HUES48 (cell line): ENCODE data around the gene ENPP6.

ENCODE experiments used
- H3K27ac ChIP-seq: one replicate; pipeline ENCODE4 v1.7.0; 2013; ENCODE audit warnings: low read depth, low read length, inconsistent platforms
- H3K27me3 ChIP-seq: 2 replicates; pipeline ENCODE4 v1.6.1; 2013; ENCODE audit warnings: mild to moderate bottlenecking, low read length; ENCODE audit not compliant: control insufficient read depth, insufficient read depth
- H3K36me3 ChIP-seq: 2 replicates; pipeline ENCODE4 v1.6.1; 2013; ENCODE audit warnings: low read length; ENCODE audit not compliant: control insufficient read depth, insufficient read depth
- H3K4me1 ChIP-seq: 2 replicates; pipeline ENCODE4 v1.6.1; 2013; ENCODE audit warnings: mild to moderate bottlenecking, low read length; ENCODE audit not compliant: control insufficient read depth, insufficient read depth
- H3K4me3 ChIP-seq: 2 replicates; pipeline ENCODE4 v1.5.1; 2013; ENCODE audit warnings: mild to moderate bottlenecking, low read depth, low read length
- H3K9ac ChIP-seq: 2 replicates; pipeline ENCODE4 v1.6.1; 2013; ENCODE audit warnings: mild to moderate bottlenecking, low read depth, low read length, moderate library complexity
- H3K9me3 ChIP-seq: 2 replicates; pipeline ENCODE4 v1.6.1; 2013; ENCODE audit warnings: low read length; ENCODE audit not compliant: control insufficient read depth, insufficient read depth

Gene ENPP6

GRCh38 chr4:184163813-184164212 lies 53.9 kb downstream of the ENPP6 start:
- Histone ChIP-seq H3K9me3 (no peaks in the 10 kb centered on the region), H3K27me3 (peaks cover 27% of the 10 kb centered on the region), H3K4me1 (peaks cover 38% of the 10 kb centered on the region), H3K4me3 (no peak overlapping the region), H3K27ac (no peak overlapping the region), H3K36me3 (no peaks in the 10 kb centered on the region), H3K9ac (no peak overlapping the region)

DNA sequence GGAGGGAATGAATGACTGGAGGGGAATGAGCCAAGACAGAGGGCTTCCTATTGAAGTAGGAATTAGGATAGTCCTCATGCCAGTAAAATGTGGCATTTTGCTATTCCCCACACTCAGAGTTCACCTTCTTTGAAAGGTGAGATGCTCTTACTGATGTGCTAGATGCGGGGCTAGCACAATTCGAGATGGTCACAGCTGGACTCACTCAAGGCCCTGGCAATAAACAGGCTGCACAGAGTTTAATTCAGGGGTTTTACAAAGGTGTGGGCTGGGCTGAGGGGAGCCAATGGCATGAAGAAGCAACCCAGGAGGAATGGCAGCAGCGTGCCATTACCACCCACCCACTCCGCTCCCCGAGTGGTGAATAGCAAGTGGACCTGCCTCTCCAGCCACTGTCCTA lies 55.1 kb downstream of the ENPP6 start:
- H3K27ac ChIP-seq = no peak overlapping the region
- peaks cover 21% of the 10 kb centered on the region for H3K27me3 ChIP-seq
- no peak overlapping the region for H3K4me3 ChIP-seq
- no peak overlapping the region for H3K9ac ChIP-seq
- peaks cover 31% of the 10 kb centered on the region for H3K4me1 ChIP-seq
- H3K36me3 ChIP-seq = no peaks in the 10 kb centered on the region
- no peaks in the 10 kb centered on the region for H3K9me3 ChIP-seq

GRCh38 chr4:184157322-184157721 lies 60.4 kb downstream of the ENPP6 start:
- no peaks in the 10 kb centered on the region for H3K36me3 ChIP-seq
- no peak overlapping the region for H3K4me3 ChIP-seq
- H3K27me3 ChIP-seq = no peaks in the 10 kb centered on the region
- H3K9me3 ChIP-seq = no peaks in the 10 kb centered on the region
- no peaks in the 10 kb centered on the region for H3K4me1 ChIP-seq
- no peak overlapping the region for H3K9ac ChIP-seq
- H3K27ac ChIP-seq = no peak overlapping the region

GRCh38 chr4:184156163-184156920 lies 61.3 kb downstream of the ENPP6 start:
- H3K9me3 ChIP-seq = no peaks in the 10 kb centered on the region
- H3K9ac ChIP-seq = no peak overlapping the region
- H3K4me1 ChIP-seq = no peaks in the 10 kb centered on the region
- no peaks in the 10 kb centered on the region for H3K27me3 ChIP-seq
- H3K4me3 ChIP-seq = no peak overlapping the region
- no peak overlapping the region for H3K27ac ChIP-seq
- H3K36me3 ChIP-seq = no peaks in the 10 kb centered on the region

DNA sequence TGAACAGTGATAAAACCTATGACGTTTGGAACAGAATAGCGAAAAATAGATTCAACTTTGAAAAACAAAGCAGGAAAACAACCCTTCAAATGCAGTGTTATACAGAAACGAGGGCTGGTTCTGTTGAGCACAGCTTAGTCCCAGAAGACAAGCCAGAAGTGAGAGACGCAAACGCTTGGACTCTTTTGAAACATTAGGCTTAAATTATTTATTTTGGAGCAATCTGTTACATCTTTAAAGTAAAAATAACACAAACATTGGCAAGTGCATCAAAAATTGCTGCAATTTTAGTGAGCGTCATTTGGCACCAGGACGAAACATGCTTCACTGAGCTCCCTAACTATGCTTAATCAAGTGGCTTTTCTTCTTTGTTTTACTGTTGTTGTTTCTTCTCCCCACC lies 63.5 kb downstream of the ENPP6 start:
- H3K9ac ChIP-seq = no peak overlapping the region
- H3K9me3 ChIP-seq = no peaks in the 10 kb centered on the region
- H3K27ac ChIP-seq = no peak overlapping the region
- H3K4me3 ChIP-seq = no peak overlapping the region
- H3K36me3 ChIP-seq = no peaks in the 10 kb centered on the region
- no peaks in the 10 kb centered on the region for H3K27me3 ChIP-seq
- no peaks in the 10 kb centered on the region for H3K4me1 ChIP-seq

- Histone ChIP-seq H3K4me3 (no peak overlapping the region), H3K4me1 (no peaks in the 10 kb centered on the region), H3K27ac (no peak overlapping the region), H3K27me3 (no peaks in the 10 kb centered on the region), H3K36me3 (no peaks in the 10 kb centered on the region), H3K9ac (no peak overlapping the region), H3K9me3 (no peaks in the 10 kb centered on the region)
Measured at GRCh38 chr4:184153781-184154180, 63.9 kb downstream of the ENPP6 start.

- Histone ChIP-seq H3K9ac (no peak overlapping the region), H3K27me3 (no peaks in the 10 kb centered on the region; the same call in 1 of the 2 replicates), H3K4me3 (no peak overlapping the region)
Measured at GRCh38 chr4:184151988-184152485, 65.6 kb downstream of the ENPP6 start.

GRCh38 chr4:184150102-184150839 lies 67.4 kb downstream of the ENPP6 start:
- H3K27me3 ChIP-seq = no peaks in the 10 kb centered on the region; the same call in 1 of the 2 replicates
- H3K27ac ChIP-seq = no peak overlapping the region
- H3K4me1 ChIP-seq = no peaks in the 10 kb centered on the region; the same call in 1 of the 2 replicates
- H3K9me3 ChIP-seq = no peaks in the 10 kb centered on the region
- no peaks in the 10 kb centered on the region for H3K36me3 ChIP-seq
- H3K4me3 ChIP-seq = no peak overlapping the region
- no peak overlapping the region for H3K9ac ChIP-seq

More at GRCh38 chr4:184151988-184152485, 65.6 kb downstream of the ENPP6 start:
- Histone ChIP-seq H3K4me1 (no peaks in the 10 kb centered on the region; the same call in 1 of the 2 replicates), H3K27ac (no peak overlapping the region), H3K36me3 (no peaks in the 10 kb centered on the region), H3K9me3 (no peaks in the 10 kb centered on the region)

DNA sequence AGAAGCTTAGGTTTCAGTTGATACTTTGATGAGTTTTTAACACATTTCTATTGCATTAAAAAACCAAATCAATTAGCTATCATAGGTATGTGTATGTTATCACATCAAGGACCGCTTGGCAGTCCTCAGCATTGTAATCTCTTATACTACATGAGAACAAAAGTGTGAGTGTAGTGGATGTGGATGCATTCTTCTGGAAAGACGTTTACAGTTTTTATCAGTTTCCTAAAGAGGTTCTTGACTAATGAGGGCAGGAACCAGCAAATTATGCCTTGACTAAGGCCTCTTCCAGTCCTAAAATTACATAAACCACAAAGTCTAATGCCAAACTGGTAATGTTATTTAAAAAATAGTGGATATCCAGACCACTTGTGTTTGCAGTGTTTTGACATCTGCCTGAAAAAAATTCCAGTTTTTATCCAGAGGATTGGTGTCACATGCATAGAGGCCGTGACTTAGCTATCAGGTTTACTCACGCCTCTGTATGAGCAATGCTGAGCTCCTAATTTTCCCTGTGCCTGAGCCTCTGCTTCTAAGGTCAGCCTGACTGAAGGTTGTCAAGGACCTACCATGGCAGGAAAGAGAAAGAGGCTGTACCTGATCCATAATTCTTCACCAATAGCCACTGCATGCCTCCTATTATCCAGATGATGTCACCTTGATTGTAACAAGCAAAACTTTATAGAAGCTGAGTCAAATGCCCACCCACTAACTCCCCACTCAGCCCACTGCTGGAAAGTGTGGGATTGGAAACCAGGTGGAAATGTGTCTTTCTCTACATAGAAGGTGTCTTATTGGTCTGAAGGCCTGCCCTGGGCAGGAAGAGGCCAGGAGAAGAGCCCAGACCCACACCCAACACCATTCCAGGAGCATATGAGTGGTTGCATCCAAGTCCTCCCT lies 68.7 kb downstream of the ENPP6 start:
- H3K36me3 ChIP-seq = no peaks in the 10 kb centered on the region
- no peak overlapping the region for H3K9ac ChIP-seq
- no peaks in the 10 kb centered on the region for H3K9me3 ChIP-seq
- no peaks in the 10 kb centered on the region; the same call in 1 of the 2 replicates for H3K27me3 ChIP-seq
- H3K27ac ChIP-seq = no peak overlapping the region
- no peak overlapping the region for H3K4me3 ChIP-seq
- H3K4me1 ChIP-seq = no peaks in the 10 kb centered on the region; the same call in 1 of the 2 replicates

DNA sequence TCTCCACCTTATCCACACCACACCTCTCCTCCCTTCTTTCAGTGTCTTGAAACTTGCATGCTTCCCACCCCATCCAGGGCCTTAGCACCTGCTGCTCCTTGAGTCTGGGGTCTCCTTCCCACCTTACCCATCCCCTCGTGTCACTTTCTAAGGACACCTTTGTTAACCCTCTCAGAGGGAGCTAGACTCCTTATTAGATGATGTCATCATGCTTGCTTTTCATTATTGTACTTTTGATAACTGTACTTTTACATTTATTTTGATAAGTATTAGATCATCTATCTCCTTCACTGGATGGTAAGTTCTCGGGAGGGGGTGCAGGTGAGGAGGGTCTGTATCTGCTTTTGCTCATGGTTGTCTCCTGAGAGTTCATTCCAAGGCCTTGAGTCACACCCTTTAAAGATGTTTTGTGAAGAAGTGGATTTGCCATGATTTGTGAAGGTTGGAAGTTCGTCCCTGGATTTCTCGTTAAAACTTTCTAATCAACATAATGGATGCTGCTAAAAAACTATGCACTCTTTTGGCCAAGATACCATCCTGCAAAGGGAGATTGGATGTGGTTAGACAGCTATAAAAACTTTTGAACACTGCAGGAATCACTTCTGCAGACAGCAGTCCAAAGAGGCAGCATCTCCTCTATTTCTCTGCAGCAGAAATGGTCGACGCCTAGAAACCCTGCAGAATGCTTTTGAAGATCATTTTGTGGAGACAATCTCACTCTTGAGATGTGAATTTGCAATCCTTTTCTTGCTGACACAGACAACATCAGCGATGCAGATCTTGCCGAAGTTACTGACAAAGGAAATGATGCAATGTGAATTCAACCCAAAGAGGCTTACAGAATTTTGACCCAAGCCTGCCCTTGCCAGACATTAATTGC lies 69.6 kb downstream of the ENPP6 start:
- no peaks in the 10 kb centered on the region for H3K36me3 ChIP-seq
- no peaks in the 10 kb centered on the region; the same call in 1 of the 2 replicates for H3K27me3 ChIP-seq
- H3K4me1 ChIP-seq = no peaks in the 10 kb centered on the region; the same call in 1 of the 2 replicates
- H3K9me3 ChIP-seq = no peaks in the 10 kb centered on the region
- no peak overlapping the region for H3K27ac ChIP-seq
- H3K4me3 ChIP-seq = no peak overlapping the region
- peak overlapping the region; percentile 11; the same call in 1 of the 2 replicates for H3K9ac ChIP-seq
